ENCODE data around the gene DEGS1.

DEGS1 gene

GRCh38 chr1:224182866-224183590 is at the start of gene DEGS1:
TSS of gene DEGS1 (plus strand) at chr1:224183240. CDS start at chr1:224183337, 97 bp downstream.
- DNase-seq = peak; percentile 76 to 93

- no peak for DNase-seq
These were observed 49.2 kb upstream of the DEGS1 start for GRCh38 chr1:224133741-224134299.

DNA sequence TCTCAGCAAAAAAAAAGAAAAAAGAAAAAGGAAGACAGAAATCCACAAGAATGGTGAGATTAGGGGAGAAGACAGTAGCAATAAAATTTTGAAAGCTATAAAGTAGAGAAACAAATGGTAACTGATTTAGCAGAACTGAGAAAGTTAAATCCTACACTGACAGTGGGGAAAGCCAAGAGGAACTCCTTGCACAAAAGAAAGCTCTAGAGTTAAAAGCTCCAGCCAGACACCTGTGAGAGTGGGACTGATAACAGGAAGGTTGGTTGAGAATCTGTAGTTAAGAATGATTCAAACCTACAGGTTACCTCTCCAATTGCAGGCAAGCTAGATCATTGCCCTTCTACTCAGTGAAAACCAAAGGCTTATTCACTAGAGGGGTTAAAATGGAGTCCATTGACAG is 45.5 kb upstream of the DEGS1 start:
- DNase-seq = no peak

DNA sequence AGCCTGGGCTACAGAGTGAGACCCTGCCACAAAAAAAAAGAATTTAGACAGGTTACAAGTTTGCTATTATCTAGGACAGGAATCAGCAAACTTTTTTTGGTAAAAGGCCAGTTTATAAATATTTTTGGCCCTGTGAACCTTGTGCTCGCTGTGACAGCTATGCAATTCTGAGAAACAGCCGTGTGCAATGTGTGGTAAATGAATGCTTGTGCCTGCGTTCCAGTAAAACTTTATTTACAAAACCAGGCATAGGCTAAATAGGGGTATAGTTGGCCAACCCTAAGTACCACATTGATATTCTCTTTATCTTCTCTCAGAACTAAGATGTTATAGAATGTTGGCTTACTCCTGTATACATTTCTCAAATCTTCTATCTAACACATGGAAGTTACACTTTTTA is 44.8 kb upstream of the DEGS1 start:
- no peak for DNase-seq

DNA sequence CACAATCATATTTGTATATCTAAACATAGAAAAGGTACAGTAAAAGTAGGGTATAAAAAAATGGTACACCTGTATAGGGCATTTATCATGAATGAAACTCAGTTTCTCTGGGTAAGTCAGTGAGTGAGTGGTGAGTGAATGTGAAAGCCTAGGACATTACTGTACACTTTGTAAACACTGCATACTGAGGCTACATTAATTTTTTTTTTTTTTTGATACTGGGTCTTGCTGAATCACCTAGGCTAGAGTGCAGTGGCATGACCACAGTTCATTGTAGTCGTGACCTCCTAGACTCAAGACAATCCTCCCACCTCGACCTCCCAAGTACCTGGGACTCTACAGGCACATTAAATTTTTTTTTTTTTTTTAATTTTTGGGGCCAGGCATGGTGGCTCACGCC is 41.3 kb upstream of the DEGS1 start:
- DNase-seq = no peak

- DNase-seq = no peak
These were observed 33.3 kb upstream of the DEGS1 start for GRCh38 chr1:224149709-224150108.

DNA sequence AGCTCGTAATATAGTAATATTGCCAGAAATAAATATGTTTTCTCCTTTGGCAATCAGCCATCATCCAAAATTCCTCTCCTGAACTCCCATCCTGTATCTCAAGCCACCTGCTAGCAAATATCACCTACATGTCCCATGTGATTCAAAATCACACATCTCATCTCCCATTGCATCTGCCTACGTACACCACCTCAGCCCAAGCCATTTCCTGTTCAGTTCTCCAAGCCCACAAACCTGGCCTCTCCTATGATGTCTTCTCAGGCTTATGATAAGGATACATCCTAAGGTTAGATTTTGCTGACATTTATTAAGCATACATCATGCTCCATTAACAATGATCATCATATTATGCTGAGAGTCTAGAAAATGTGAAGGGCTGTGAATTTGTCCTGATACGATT is 31.9 kb upstream of the DEGS1 start:
- DNase-seq = no peak

DNA sequence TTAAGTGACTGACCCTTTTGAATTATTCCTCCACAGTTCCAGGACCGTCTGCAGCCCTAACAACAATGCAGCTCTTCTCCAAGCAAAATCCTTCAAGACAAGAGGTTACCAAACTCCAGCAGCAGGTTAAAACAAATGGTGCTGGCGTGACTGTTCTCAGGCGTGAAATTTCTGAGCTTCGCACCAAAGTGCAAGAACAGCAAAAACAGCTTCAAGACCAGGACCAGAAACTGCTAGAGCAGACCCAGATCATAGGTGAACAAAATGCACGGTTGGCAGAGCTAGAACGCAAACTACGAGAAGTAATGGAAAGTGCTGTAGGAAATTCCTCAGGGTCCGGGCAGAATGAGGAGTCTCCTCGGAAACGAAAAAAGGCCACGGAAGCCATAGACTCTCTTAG is 25.7 kb upstream of the DEGS1 start:
- no peak for DNase-seq

- no peak for DNase-seq
These were observed 23.5 kb upstream of the DEGS1 start for GRCh38 chr1:224159541-224159940.

GRCh38 chr1:224160171-224160682 is 22.8 kb upstream of the DEGS1 start:
- DNase-seq = no peak

DNA sequence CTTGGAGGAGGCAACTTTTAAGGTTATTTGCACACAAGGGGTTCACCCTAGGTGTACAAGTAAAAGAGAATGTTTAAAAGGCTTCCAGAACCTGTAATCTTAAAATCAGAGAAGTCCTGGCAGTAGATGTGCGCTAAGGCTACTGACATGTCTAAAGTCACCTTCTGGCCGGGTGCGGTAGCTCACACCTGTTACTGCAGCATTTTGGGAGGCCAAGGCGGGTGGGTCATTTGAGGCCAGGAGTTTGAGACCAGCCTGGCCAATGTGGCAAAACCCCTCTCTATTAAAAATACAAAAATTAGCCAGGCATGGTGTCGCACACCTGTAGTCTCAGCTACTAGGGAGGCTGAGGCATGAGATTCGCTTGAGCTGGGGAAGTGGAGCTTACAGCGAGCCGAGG is 20.3 kb upstream of the DEGS1 start:
- no peak for DNase-seq

GRCh38 chr1:224163311-224163710 is 19.7 kb upstream of the DEGS1 start:
- no peak for DNase-seq

DNA sequence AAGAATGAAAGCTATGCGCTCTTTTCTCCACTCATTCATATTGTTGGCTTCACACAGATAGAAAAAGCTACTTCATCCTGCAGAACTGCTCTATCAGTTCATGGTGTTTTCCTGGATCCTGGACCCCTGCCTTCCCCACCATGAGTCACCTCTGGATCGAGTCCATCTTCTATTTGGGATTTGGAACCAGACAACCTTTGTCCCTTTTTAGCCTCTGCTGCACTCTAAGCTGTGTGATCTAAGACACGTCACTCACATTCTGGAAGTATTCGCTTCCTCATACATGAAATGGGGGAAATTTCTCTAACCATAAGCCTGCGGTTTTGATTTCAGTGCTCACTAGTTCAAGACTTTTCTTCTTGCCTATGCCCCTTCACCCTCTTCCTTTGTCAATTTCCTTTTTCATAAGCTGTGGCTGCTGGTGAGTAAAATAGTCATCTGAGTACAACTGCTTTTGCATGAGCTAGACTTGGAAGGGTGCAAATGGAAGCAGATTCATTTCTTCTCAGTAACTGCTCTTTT is 14.1 kb upstream of the DEGS1 start:
- peak in 1 of 2 experiments; percentile 49 for DNase-seq

DNA sequence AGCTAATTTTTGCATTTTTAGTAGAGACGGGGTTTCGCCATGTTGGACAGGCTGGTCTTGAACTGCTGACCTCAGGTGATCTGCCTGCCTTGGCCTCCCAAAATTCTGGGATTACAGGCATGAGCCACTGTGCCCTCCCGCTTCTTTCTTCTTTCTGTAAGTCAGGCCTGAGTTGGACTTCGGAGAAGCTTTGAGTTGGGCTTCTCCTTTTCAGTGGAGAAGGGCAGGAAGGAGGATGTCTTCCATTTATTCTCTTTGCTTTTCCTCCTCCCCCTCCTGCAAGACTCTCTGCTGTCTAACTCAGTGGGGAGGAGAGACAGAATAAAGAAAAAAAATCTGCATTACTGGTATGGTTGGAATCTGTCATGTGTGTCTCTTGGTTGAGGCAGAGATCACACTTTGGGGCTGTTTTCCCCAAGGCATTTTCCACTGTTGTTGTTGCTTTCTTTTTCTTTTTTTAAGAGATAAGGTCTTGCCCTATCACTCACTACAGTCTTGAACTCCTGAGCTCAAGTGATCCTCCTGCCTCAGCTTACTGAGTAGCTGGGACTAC is 13.2 kb upstream of the DEGS1 start:
- no peak for DNase-seq

DNA sequence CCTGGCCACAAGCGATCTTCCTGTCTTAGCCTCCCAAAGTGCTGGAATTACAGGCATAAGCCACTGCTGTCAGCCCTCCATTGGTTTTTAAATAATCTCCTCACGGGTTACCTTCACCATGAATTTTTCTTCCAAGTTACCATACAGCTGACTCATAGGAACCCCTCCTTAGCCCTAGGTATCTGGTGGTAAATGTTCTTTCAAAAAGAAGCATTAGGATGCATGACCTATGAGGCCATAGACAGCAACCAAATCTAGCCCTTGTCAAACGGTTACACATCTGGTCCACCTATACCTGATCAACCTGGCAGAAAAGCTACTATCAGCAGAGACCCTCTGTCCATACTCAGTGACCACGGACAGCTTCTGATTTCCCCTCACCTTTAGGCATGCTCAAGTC is 12.7 kb upstream of the DEGS1 start:
- no peak for DNase-seq

DNA sequence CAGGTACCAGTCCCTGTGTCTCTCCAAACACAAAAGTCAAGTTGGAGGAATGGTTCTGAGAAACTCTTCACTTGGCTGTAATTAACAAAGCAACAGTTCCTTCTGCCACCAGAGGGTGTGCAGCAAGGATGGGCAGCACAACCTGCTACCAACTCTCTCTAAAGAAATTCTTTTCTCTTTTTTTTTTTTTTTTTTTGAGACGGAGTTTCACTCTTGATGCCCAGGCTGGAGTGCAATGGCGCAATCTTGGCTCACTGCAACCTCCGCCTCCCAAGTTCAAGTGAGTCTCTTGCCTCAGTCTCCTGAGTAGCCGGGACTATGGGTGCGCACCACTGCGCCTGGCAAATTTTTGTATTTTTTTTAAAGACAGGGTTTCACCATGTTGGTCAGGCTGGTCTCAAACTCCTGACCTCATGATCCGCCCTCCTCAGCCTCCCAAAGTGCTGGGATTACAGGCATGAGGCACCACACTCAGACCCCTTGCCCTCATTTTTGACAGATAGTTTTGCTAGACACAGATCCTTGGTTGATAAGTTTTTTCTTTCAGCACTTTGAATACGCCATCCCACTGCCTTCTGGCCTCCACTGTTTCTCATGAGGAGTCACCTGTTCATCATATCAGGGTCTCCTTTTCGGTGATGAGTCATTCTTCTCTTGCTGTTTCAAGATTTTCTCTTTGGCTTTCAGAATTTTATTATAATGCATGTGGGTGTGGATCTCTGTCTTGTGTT is 12.1 kb upstream of the DEGS1 start:
- no peak for DNase-seq

DNA sequence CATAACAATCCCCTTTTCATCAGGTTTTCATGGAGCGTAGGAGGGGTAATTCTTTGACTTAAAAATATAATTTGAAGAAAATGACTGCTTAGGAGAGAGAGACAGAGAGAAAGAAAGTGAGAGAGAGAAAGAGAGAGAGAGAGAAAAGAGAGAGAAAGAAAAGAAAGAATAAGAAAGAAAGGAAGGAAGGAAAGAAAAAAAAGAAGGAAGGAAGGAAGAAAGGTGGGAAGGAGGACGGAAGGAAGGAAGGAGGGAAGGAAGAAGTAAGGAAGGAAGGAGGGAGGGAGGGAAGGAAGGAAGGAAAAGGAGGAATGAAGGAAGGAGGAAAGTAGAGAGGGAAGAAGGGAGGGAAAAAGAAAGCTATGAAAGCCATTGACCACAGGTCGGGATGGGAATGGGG is 10.8 kb upstream of the DEGS1 start:
- DNase-seq = no peak

DNA sequence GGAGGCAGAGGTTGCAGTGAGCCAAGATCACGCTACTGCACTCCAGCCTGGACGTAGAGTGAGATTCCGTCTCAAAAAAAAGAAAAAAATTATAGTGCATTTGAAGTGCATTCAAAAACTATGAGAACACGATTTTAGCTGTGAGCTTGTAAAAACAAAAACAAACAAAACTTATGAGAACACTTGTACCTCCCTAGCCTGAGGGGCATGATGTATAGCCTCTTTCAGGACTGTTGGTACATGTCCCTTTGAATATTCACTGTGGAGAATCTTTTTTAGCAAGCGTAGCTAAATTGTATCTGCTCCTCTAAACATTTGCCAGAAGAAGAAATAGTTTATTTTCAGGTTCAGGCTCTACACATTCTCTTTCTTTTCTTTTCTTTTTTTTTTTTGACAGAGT is 9.5 kb upstream of the DEGS1 start:
- no peak for DNase-seq

- DNase-seq = no peak
These were observed 7.4 kb upstream of the DEGS1 start for GRCh38 chr1:224175617-224176016.

- no peak for DNase-seq
These were observed 5.6 kb upstream of the DEGS1 start for GRCh38 chr1:224177356-224177999.

GRCh38 chr1:224178894-224179293 is 4.1 kb upstream of the DEGS1 start:
- no peak for DNase-seq

DNA sequence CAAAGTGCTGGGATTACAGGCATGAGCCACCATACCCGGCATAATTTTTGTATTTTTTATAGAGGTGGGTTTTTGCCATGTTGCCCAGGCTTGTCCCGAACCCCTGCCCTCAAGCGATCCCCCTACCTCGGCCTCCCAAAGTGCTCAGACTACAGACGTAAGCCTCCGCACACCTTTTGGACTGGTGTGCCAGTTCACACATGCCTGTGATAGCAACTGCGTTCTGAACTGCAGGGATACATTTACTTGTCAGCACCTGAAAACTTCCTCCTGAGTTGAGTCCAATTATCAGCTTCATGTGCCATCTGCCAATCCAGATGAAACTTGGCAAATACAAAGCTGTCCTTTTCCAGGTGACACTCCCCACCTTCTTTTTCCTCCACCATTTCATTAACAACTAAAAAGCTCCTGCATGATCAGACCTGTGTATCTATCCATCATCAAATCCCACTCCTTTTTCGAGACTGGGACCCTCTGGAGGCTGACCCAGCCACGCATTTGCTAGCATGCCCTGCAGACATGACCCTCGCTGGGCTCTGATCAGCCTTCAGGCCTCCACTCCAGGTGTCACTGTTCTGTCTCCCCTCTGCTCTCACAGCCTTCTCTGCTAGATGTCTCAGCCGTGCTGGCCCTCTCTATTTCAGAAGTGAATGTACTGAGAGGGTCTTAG is 2.1 kb upstream of the DEGS1 start:
- DNase-seq = no peak

DNA sequence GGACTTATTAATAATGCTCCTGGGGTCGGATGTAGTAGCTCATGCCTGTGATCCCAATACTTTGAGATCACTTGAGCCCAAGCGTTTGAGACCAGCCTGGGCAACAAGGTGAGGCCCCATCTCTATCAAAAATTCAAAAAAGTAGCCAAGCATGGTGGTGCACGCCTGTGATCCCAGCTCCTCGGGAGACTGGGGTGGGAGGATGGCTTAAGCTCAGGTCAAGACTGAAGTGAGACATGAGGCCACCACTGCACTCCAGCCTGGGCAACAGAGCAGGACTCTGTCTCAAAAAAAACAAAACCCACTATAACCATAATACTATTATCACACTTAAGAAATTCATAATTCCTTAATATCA is 1.6 kb upstream of the DEGS1 start:
- no peak for DNase-seq

All from NCI-H446 (cell line).